Kidney epithelial cell (primary cell): ENCODE results near the gene PTPRQ. TPM values are rescaled to one million over a fixed set of nuclear protein-coding genes. Genes with fewer than 3 reads are reported as not detected.

ENCODE experiments used
- DNase-seq: peaks from one replicate; pipeline ENCODE4 v3.0.0-alpha.2; 2010; ENCODE audit warnings: low read depth
- H3K27me3 ChIP-seq: 2 replicates; pipeline ENCODE4 v1.6.0; 2011; ENCODE audit warnings: low read length; ENCODE audit not compliant: control insufficient read depth, insufficient read depth
- H3K36me3 ChIP-seq: 2 replicates; pipeline ENCODE4 v1.5.1; 2011; ENCODE audit warnings: low read length; ENCODE audit not compliant: control insufficient read depth, insufficient read depth
- H3K4me3 ChIP-seq: 2 replicates; pipeline ENCODE4 v1.5.1; 2011; ENCODE audit warnings: low read depth, mild to moderate bottlenecking, control low read depth, low read length
- CTCF ChIP-seq: IDR thresholded peaks from 2 replicates; pipeline ENCODE4 v1.5.1; 2011; ENCODE audit warnings: mild to moderate bottlenecking, moderate library complexity, low read length, control low read depth, inconsistent platforms; ENCODE audit not compliant: insufficient read depth, poor library complexity, severe bottlenecking
- total RNA-seq: library from RNA; depleted of rRNA; stranded (reverse); fragments of >200 nt; gene quantifications from 2 replicates; pipeline ENCODE4 v1.2.3, GENCODE V29; 2015

PTPRQ gene
- total RNA-seq, 1 donor from 2014 or later: under 0.01 TPM

- no peak for TF ChIP-seq CTCF
- Histone ChIP-seq H3K4me3 (no peak overlapping the region), H3K27me3 (no peaks in the 10 kb centered on the region), H3K36me3 (no peaks in the 10 kb centered on the region)
- DNase-seq: peak; percentile 58
These were observed 149.7 kb downstream of the PTPRQ start for GRCh38 chr12:80593766-80594165.

- no peak for TF ChIP-seq CTCF
- DNase-seq: no peak
- Histone ChIP-seq H3K36me3 (no peaks in the 10 kb centered on the region), H3K4me3 (no peak overlapping the region), H3K27me3 (no peaks in the 10 kb centered on the region)
These were observed 152.5 kb downstream of the PTPRQ start for GRCh38 chr12:80596509-80596908.

GRCh38 chr12:80598004-80598606 is 154.1 kb downstream of the PTPRQ start:
- Histone ChIP-seq H3K4me3 (no peak overlapping the region), H3K36me3 (no peaks in the 10 kb centered on the region), H3K27me3 (no peaks in the 10 kb centered on the region)
- TF ChIP-seq CTCF: peak; percentile 27
- DNase-seq: peak; percentile 5

GRCh38 chr12:80602455-80602854 is 158.4 kb downstream of the PTPRQ start:
- Histone ChIP-seq H3K27me3 (no peaks in the 10 kb centered on the region), H3K36me3 (no peaks in the 10 kb centered on the region), H3K4me3 (no peak overlapping the region)
- no peak for DNase-seq
- TF ChIP-seq CTCF: no peak

GRCh38 chr12:80607361-80608135 is 163.5 kb downstream of the PTPRQ start:
- Histone ChIP-seq H3K4me3 (no peak overlapping the region), H3K36me3 (no peaks in the 10 kb centered on the region), H3K27me3 (no peaks in the 10 kb centered on the region)
- TF ChIP-seq CTCF: peak; percentile 4
- no peak for DNase-seq

- Histone ChIP-seq H3K36me3 (no peaks in the 10 kb centered on the region), H3K27me3 (no peaks in the 10 kb centered on the region), H3K4me3 (no peak overlapping the region)
- DNase-seq: no peak
- TF ChIP-seq CTCF: no peak
These were observed 173.7 kb downstream of the PTPRQ start for GRCh38 chr12:80617733-80618132.
